ENCODE measurements around the gene SYNPR. TPM values are rescaled to one million over a fixed set of nuclear protein-coding genes. Genes with fewer than 3 reads are reported as not detected.

Gene SYNPR
- total RNA-seq, 1 experiment from 2014 or later = not detected

- Histone ChIP-seq H3K4me3 (ENCODE audit: low read length) (no peak overlapping the region), H2AFZ (ENCODE audit: low read length) (no peak overlapping the region), H3K27me3 (ENCODE audit: low read length) (no peaks in the 10 kb centered on the region), H4K20me1 (ENCODE audit: low read length) (no peaks in the 10 kb centered on the region), H3K27ac (ENCODE audit: low read length) (no peak overlapping the region), H3K36me3 (ENCODE audit: low read depth, low read length) (no peaks in the 10 kb centered on the region), H3K4me1 (ENCODE audit: insufficient read depth, low read length) (no peaks in the 10 kb centered on the region), H3K4me2 (ENCODE audit: low read length) (no peak overlapping the region), H3K9me2 (replicated peaks; ENCODE audit: low read length) (no peaks in the 10 kb centered on the region), H3K9me3 (ENCODE audit: low read length) (no peaks in the 10 kb centered on the region), H3F3A (ENCODE audit: low read length, unreplicated experiment) (no peaks in the 10 kb centered on the region), H3K9ac (ENCODE audit: low read length) (no peak overlapping the region), H3K79me2 (ENCODE audit: low read length) (no peaks in the 10 kb centered on the region)
- intact Hi-C loops (cut with micrococcal nuclease) = no loop called here
- POLR2A ChIA-PET (ENCODE audit: unreplicated experiment) = no interaction called here
- TF ChIP-seq EZH2phosphoT487 (IDR thresholded peaks at IDR 0.05; ENCODE audit: borderline replicate concordance, low read length) = no peak
- TF ChIP-seq, protein P1, sequence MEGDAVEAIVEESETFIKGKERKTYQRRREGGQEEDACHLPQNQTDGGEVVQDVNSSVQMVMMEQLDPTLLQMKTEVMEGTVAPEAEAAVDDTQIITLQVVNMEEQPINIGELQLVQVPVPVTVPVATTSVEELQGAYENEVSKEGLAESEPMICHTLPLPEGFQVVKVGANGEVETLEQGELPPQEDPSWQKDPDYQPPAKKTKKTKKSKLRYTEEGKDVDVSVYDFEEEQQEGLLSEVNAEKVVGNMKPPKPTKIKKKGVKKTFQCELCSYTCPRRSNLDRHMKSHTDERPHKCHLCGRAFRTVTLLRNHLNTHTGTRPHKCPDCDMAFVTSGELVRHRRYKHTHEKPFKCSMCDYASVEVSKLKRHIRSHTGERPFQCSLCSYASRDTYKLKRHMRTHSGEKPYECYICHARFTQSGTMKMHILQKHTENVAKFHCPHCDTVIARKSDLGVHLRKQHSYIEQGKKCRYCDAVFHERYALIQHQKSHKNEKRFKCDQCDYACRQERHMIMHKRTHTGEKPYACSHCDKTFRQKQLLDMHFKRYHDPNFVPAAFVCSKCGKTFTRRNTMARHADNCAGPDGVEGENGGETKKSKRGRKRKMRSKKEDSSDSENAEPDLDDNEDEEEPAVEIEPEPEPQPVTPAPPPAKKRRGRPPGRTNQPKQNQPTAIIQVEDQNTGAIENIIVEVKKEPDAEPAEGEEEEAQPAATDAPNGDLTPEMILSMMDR (conservative IDR thresholded peaks at IDR 0.05; ENCODE audit: low read depth, low read length) = no peak
- no peak for TF ChIP-seq EZH2 (IDR thresholded peaks at IDR 0.05; ENCODE audit: low read length, unreplicated experiment)
- CTCF ChIA-PET = no interaction called here
- no TSS peak for BruUV-seq (replicated peaks)
- ATAC-seq = no peak
- no peak for DNase-seq
Measured at GRCh38 chr3:63450023-63450422, 171.9 kb downstream of the SYNPR start.

DNA sequence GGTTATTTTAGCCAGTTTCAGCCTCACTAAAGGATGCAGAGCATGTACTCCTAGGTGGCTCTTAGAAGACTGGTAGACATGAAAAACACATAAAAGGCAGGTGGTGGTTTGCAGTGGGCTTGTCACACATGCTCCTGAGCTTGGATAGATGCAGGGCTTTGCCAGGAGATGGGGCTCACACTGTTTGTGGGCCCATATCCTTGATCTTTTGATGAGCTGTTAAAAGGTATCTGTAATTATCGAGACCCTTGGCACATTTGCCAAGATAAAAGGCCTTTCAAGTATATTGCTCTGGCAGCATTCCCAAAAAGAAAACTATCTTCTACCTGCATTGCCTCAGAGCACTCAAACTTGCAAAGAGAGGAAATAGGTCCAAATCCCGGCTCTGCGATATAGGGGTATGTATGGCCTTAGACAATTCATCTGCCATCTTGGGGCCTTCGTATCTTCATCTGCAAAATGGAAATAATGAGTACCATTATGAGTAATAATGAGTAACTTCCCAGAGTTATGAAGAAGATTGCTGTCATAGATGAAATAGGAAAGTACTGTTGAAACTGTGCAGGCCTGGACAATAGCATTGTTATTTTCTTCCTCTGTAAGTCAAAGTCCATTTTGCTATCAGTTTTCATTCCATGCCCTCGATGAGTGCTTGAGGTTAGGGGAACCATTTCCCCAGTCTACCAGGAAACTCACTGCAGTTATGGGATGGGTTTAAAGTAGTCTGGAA, 172.7 kb downstream of the SYNPR start:
- CTCF ChIA-PET = no interaction called here

GRCh38 chr3:63456901-63457300, 178.8 kb downstream of the SYNPR start:
- no peak for ATAC-seq
- intact Hi-C loops (cut with micrococcal nuclease) = no loop called here
- no peaks in the 10 kb centered on the region for H4K20me1 ChIP-seq (ENCODE audit: low read length)
- no peaks in the 10 kb centered on the region for H3F3A ChIP-seq (ENCODE audit: low read length, unreplicated experiment)
- H3K36me3 ChIP-seq (ENCODE audit: low read depth, low read length) = no peaks in the 10 kb centered on the region
- no peak overlapping the region for H3K4me2 ChIP-seq (ENCODE audit: low read length)
- H3K79me2 ChIP-seq (ENCODE audit: low read length) = no peaks in the 10 kb centered on the region
- no peak overlapping the region for H3K27ac ChIP-seq (ENCODE audit: low read length)
- TF ChIP-seq, protein P1 (conservative IDR thresholded peaks at IDR 0.05; ENCODE audit: low read depth, low read length) = no peak
- no peak for TF ChIP-seq EZH2 (IDR thresholded peaks at IDR 0.05; ENCODE audit: low read length, unreplicated experiment)
- no peak for TF ChIP-seq EZH2phosphoT487 (IDR thresholded peaks at IDR 0.05; ENCODE audit: borderline replicate concordance, low read length)
- no peak overlapping the region for H3K4me3 ChIP-seq (ENCODE audit: low read length)
- H3K4me1 ChIP-seq (ENCODE audit: insufficient read depth, low read length) = no peaks in the 10 kb centered on the region
- POLR2A ChIA-PET (ENCODE audit: unreplicated experiment) = no interaction called here
- H3K9ac ChIP-seq (ENCODE audit: low read length) = no peak overlapping the region
- H3K9me2 ChIP-seq (replicated peaks; ENCODE audit: low read length) = no peaks in the 10 kb centered on the region
- no peaks in the 10 kb centered on the region for H3K9me3 ChIP-seq (ENCODE audit: low read length)
- H3K27me3 ChIP-seq (ENCODE audit: low read length) = peaks cover 3% of the 10 kb centered on the region; the same call in 1 of the 2 replicates
- no peak for DNase-seq
- CTCF ChIA-PET = no interaction called here
- BruUV-seq (replicated peaks) = no TSS peak
- H2AFZ ChIP-seq (ENCODE audit: low read length) = no peak overlapping the region

More for the DNA sequence above, 172.7 kb downstream of the SYNPR start:
- Histone ChIP-seq H3K36me3 (ENCODE audit: low read depth, low read length) (no peaks in the 10 kb centered on the region), H3K9me2 (replicated peaks; ENCODE audit: low read length) (no peaks in the 10 kb centered on the region), H3K4me3 (ENCODE audit: low read length) (no peak overlapping the region), H3F3A (ENCODE audit: low read length, unreplicated experiment) (no peaks in the 10 kb centered on the region), H2AFZ (ENCODE audit: low read length) (no peak overlapping the region), H3K79me2 (ENCODE audit: low read length) (no peaks in the 10 kb centered on the region), H3K4me2 (ENCODE audit: low read length) (no peak overlapping the region), H3K9me3 (ENCODE audit: low read length) (no peaks in the 10 kb centered on the region), H3K4me1 (ENCODE audit: insufficient read depth, low read length) (no peaks in the 10 kb centered on the region), H3K27me3 (ENCODE audit: low read length) (no peaks in the 10 kb centered on the region), H3K27ac (ENCODE audit: low read length) (no peak overlapping the region), H4K20me1 (ENCODE audit: low read length) (no peaks in the 10 kb centered on the region), H3K9ac (ENCODE audit: low read length) (no peak overlapping the region)
- DNase-seq (peak; percentile 5), ATAC-seq (no peak)
- TF ChIP-seq, protein P1 (conservative IDR thresholded peaks at IDR 0.05; ENCODE audit: low read depth, low read length) = no peak
- TF ChIP-seq EZH2 (IDR thresholded peaks at IDR 0.05; ENCODE audit: low read length, unreplicated experiment) (no peak), EZH2phosphoT487 (IDR thresholded peaks at IDR 0.05; ENCODE audit: borderline replicate concordance, low read length) (no peak)
- POLR2A ChIA-PET (ENCODE audit: unreplicated experiment) = no interaction called here
- BruUV-seq (replicated peaks) = no TSS peak
- intact Hi-C loops (cut with micrococcal nuclease) = no loop called here

Data from PC-3 (cell line).